GM18907 (cell line): ENCODE data around the gene ZNF587B.
"Not testable (repeated sequence)": the region's sequence is repeated elsewhere in the genome, so short reads cannot be mapped to it uniquely, and the experiment has no call there.

Experiments
- ATAC-seq: cut with Tn5 transposase; IDR thresholded peaks from one replicate; pipeline ENCODE4 v1.9.1; 2021; ENCODE audit warnings: mild to moderate bottlenecking, moderate library complexity; ENCODE audit not compliant: unreplicated experiment

ZNF587B gene

DNA sequence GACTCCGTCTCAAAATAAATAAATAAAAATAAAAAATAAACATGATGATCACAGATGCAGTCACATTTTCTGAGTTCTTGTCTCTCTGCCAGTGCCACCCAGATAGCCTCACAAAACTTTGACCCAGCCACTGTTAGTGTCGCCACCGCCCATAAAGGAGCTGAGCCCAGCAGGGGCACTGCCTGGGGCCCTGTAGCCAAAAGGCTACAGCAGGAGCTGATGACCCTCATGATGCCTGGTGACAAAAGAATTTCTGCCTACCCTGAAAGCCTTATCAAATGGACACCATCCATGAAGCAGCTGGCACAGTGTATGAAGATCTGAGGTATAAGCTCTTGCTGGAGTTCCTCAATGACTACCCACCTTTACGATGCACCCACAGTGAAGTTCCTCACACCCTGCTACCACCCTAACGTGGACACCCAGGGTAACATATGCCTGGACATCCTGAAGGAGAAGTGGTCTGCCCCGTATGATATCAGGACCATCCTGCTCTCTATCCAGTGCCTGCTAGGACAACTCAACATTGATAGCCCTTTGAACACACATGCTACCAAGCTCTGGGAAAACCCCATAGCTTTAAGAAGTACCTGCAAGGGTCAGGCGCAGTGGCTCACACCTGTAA is 37.9 kb downstream of the ZNF587B start:
- ATAC-seq = no peak

GRCh38 chr19:57869655-57870054 is 39.6 kb downstream of the ZNF587B start:
- not testable (repeated sequence) for ATAC-seq

GRCh38 chr19:57870225-57870624 is 40.1 kb downstream of the ZNF587B start:
- ATAC-seq = no peak

- ATAC-seq = no peak
These were observed 42.4 kb downstream of the ZNF587B start for GRCh38 chr19:57872450-57872849.

GRCh38 chr19:57873883-57874799 is 44.0 kb downstream of the ZNF587B start:
- not testable (repeated sequence) for ATAC-seq

- no peak for ATAC-seq
These were observed 55.9 kb downstream of the ZNF587B start for GRCh38 chr19:57886046-57886445.

- ATAC-seq = no peak
These were observed 57.3 kb downstream of the ZNF587B start for GRCh38 chr19:57887195-57887941.

- ATAC-seq = no peak
These were observed 58.0 kb downstream of the ZNF587B start for GRCh38 chr19:57888107-57888559.

DNA sequence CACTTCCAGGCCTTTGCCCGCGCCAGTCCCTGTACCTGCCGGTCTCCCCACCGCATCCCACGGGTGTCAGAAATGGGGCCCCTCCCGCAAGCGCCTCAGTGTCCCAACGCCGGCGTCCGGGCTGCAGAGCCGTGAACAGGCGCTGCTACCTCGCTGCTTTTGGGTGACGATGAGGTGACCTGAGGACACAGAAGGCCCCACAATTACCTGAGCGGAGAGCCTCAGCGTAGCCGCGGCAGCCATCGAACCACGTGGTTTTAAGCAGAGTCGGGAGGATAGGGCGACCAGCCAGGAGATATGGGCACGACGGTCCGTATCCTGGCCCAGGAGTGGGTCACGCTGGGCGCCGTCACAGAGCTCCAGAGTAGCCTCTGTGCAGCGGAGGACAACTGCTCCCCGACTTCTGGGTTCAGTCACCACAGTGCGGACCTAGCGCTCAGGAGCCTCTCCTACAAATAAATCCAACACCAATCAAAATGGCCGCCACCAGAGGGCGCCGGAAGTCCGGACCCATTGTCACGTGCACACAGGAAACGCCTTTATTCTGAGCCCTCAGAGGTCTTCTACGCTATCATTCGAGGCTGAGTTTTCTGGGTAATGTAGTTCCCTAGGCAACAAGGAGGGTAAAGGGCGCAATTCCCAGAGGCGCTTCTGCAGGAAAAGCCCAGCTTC is 58.6 kb downstream of the ZNF587B start, which contains the start of gene ZNF814:
ZNF814 (minus strand) TSS at position 478 of the 672 bp plus-strand sequence; CDS start at position 243, 235 bp downstream.
- no peak for ATAC-seq

DNA sequence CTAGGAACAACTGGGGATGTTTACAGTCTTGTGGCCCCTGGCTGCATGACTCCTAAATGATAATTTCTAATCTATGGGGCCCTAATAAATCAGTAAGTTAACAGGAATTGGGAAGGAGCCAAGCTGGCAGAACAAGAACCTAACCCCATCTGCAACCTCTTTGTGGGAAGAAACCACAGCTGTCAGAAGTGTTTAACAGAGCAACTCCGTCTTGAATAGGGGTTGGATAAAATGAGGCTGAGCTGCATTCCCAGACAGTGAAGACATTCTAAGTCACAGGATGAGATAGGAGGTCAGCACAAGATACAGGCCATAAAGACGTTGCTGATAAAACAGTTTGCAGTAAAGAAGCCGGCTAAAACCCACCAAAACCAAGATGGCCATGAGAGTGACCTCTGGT is 60.6 kb downstream of the ZNF587B start:
- not testable (repeated sequence) for ATAC-seq
